GM23338 (cell line): ENCODE measurements around the gene CAP1.

ENCODE experiments used
- CREB1 ChIP-seq: fragments of 250-450 bp; sonication (Bioruptor Pico); IDR thresholded peaks from 2 replicates; pipeline ENCODE4 v1.5.0; 2020; ENCODE audit warnings: low read depth, mild to moderate bottlenecking, moderate library complexity
- CTCF ChIP-seq, 2 experiments: fragments of 200-600 bp in 1 of 2; sonication (generic) in 1 of 2; conservative IDR thresholded peaks; 2 replicates each; pipeline versions ENCODE4 v1.5.1 to v1.6.1; 2016 to 2017; ENCODE audit warnings: antibody characterized with exemption in 2 of 2, low read depth in 2 of 2, mild to moderate bottlenecking in 2 of 2, moderate library complexity in 1 of 2
- ETS1 ChIP-seq: IDR thresholded peaks from 2 replicates; pipeline ENCODE4 v1.6.1; 2016; ENCODE audit warnings: antibody characterized with exemption
- EZH2 ChIP-seq: fragments of 200-600 bp; sonication (generic); IDR thresholded peaks from one replicate; pipeline ENCODE4 v1.8.0; 2017; ENCODE audit warnings: antibody characterized with exemption, mild to moderate bottlenecking, low read depth; ENCODE audit not compliant: unreplicated experiment
- EZH2phosphoT487 ChIP-seq: fragments of 200-600 bp; sonication (generic); IDR thresholded peaks from one replicate; pipeline ENCODE4 v1.8.1; 2018; ENCODE audit warnings: antibody characterized with exemption; ENCODE audit not compliant: unreplicated experiment
- JUNB ChIP-seq: IDR thresholded peaks from one replicate; pipeline ENCODE4 v1.6.1; 2016; ENCODE audit warnings: antibody characterized with exemption; ENCODE audit not compliant: unreplicated experiment
- POLR2AphosphoS5 ChIP-seq: IDR thresholded peaks from 2 replicates; pipeline ENCODE4 v1.6.1; 2016; ENCODE audit warnings: antibody characterized with exemption, low read depth
- REST ChIP-seq: IDR thresholded peaks from one replicate; pipeline ENCODE4 v1.6.1; 2018; ENCODE audit warnings: antibody characterized with exemption; ENCODE audit not compliant: unreplicated experiment
- ZNF114 ChIP-seq: fragments of 250-450 bp; sonication (Bioruptor Pico); IDR thresholded peaks from 2 replicates; pipeline ENCODE4 v1.5.0; 2020; ENCODE audit warnings: mild to moderate bottlenecking, moderate library complexity
- ZNF462 ChIP-seq: fragments of 250-450 bp; sonication (Bioruptor Pico); IDR thresholded peaks from 2 replicates; pipeline ENCODE4 v1.5.0; 2020; ENCODE audit warnings: mild to moderate bottlenecking, moderate library complexity

- TF ChIP-seq CTCF (conservative IDR thresholded peaks at IDR 0.05; ENCODE audit: low read depth in 2 of 2) (no peak; a peak in 1 of 4 replicates), EZH2 (no peak), EZH2phosphoT487 (no peak), POLR2AphosphoS5 (no peak), CREB1 (CRISPR knock-in tag) (no peak), ZNF114 (no peak), REST (no peak), JUNB (no peak), ETS1 (no peak), ZNF462 (CRISPR knock-in tag) (no peak)
These were observed 1.2 kb upstream of the CAP1 start for GRCh38 chr1:40039245-40039756.
